IMR-90 (cell line): ENCODE data around the gene ZNF599.

Experiments
- CTCF ChIP-seq: conservative IDR thresholded peaks from 2 replicates; pipeline ENCODE4 v1.5.1; 2012; ENCODE audit warnings: mild to moderate bottlenecking, low read depth, low read length, improper control_type of control experiment
- FOS ChIP-seq: fragments of 150-350 bp; IDR thresholded peaks from 2 replicates; pipeline ENCODE4 v1.6.1; 2016; ENCODE audit warnings: low read depth, low read length
- MXI1 ChIP-seq: IDR thresholded peaks from 2 replicates; pipeline ENCODE4 v1.6.1; 2012; ENCODE audit warnings: low read depth, mild to moderate bottlenecking, low read length, moderate library complexity, borderline replicate concordance
- POLR2A ChIP-seq: IDR thresholded peaks from 2 replicates; pipeline ENCODE4 v1.6.1; 2012; ENCODE audit warnings: mild to moderate bottlenecking, low read depth, low read length

- TF ChIP-seq CTCF, result no peak
- TF ChIP-seq POLR2A, result no peak
- TF ChIP-seq FOS, result no peak
- no peak for TF ChIP-seq MXI1
Measured at GRCh38 chr19:34808566-34808965, 35.6 kb upstream of the ZNF599 start.
